PFSK-1 (cell line): Measurements from ENCODE around the gene EID2B.

Experiments
- FOXP2 ChIP-seq: optimal IDR thresholded peaks from 2 replicates; pipeline ENCODE3; 2011; ENCODE audit warnings: borderline replicate concordance, control low read depth, inconsistent platforms; ENCODE audit not compliant: insufficient read depth; ENCODE audit errors: extremely low read length, extremely low read depth
- POLR2AphosphoS5 ChIP-seq: IDR thresholded peaks from 2 replicates; pipeline ENCODE4 v1.6.1; 2012; ENCODE audit warnings: low read depth, mild to moderate bottlenecking, control low read depth, low read length, moderate library complexity
- REST ChIP-seq, 2 experiments: IDR thresholded peaks; 2 replicates each; pipeline versions ENCODE4 v1.6.1 to v1.8.0; 2011 to 2012; ENCODE audit warnings: low read depth in 2 of 2, low read length in 2 of 2, control low read depth in 1 of 2, inconsistent platforms in 1 of 2, mild to moderate bottlenecking in 1 of 2, moderate library complexity in 1 of 2; ENCODE audit not compliant: insufficient read depth in 1 of 2
- SIN3A ChIP-seq: IDR thresholded peaks from 2 replicates; pipeline ENCODE4 v1.6.1; 2012; ENCODE audit warnings: mild to moderate bottlenecking, low read length, moderate library complexity, borderline replicate concordance; ENCODE audit not compliant: insufficient read depth
- TAF1 ChIP-seq: IDR thresholded peaks from 2 replicates; pipeline ENCODE4 v1.6.1; 2012; ENCODE audit warnings: low read length, control low read depth, borderline replicate concordance; ENCODE audit not compliant: insufficient read depth

EID2B gene

GRCh38 chr19:39498798-39499642 lies 33.6 kb downstream of the EID2B start, which contains the start of gene DLL3:
Gene DLL3 (plus strand): TSS chr19:39498947. CDS start chr19:39498975, 28 bp downstream.
- TF ChIP-seq POLR2AphosphoS5 (no peak), REST (IDR thresholded peaks at IDR 0.05; ENCODE audit: insufficient read depth in 1 of 2, low read depth in 2 of 2, low read length in 2 of 2) (no peak), TAF1 (no peak), FOXP2 (no peak), SIN3A (no peak)

- TF ChIP-seq REST (IDR thresholded peaks at IDR 0.05; ENCODE audit: insufficient read depth in 1 of 2, low read depth in 2 of 2, low read length in 2 of 2): no peak
- peak; percentile 38 for TF ChIP-seq FOXP2
Measured at GRCh38 chr19:39497996-39498797, 34.5 kb downstream of the EID2B start.

GRCh38 chr19:39497701-39497995 lies 35.0 kb downstream of the EID2B start:
- TF ChIP-seq REST (IDR thresholded peaks at IDR 0.05; ENCODE audit: insufficient read depth in 1 of 2, low read depth in 2 of 2, low read length in 2 of 2): no peak
- no peak for TF ChIP-seq SIN3A
- TF ChIP-seq TAF1: no peak
- no peak for TF ChIP-seq POLR2AphosphoS5
- no peak for TF ChIP-seq FOXP2

- TF ChIP-seq REST (IDR thresholded peaks at IDR 0.05; ENCODE audit: insufficient read depth in 1 of 2, low read depth in 2 of 2, low read length in 2 of 2) (no peak), FOXP2 (no peak), SIN3A (no peak), POLR2AphosphoS5 (no peak), TAF1 (no peak)
Measured at GRCh38 chr19:39496063-39496462, 36.6 kb downstream of the EID2B start.

GRCh38 chr19:39494661-39495060 lies 38.0 kb downstream of the EID2B start:
- no peak for TF ChIP-seq TAF1
- no peak for TF ChIP-seq POLR2AphosphoS5
- TF ChIP-seq SIN3A: no peak
- no peak for TF ChIP-seq REST (IDR thresholded peaks at IDR 0.05; ENCODE audit: insufficient read depth in 1 of 2, low read depth in 2 of 2, low read length in 2 of 2)
- TF ChIP-seq FOXP2: no peak
